Memory B cell (primary cell): Measurements from ENCODE around the gene GDAP2.

Experiments
- ATAC-seq: fragments of 150-1000 bp; cut with Tn5 transposase; 2 replicates; pipeline ENCODE4 v1.10.0; 2021; ENCODE audit warnings: low read depth, mild to moderate bottlenecking, moderate library complexity
- DNase-seq, 2 donors: peaks; one replicate each; pipeline ENCODE4 v3.0.0; 2022; ENCODE audit warnings: low spot score in 2 of 2
- H3K27ac Mint-ChIP-seq: one replicate; pipeline ENCODE4 v1.8.0; 2022; ENCODE audit warnings: mild to moderate bottlenecking, moderate library complexity, mixed read lengths
- H3K27me3 Mint-ChIP-seq: one replicate; pipeline ENCODE4 v1.8.0; 2022; ENCODE audit warnings: mixed read lengths
- H3K36me3 Mint-ChIP-seq: one replicate; pipeline ENCODE4 v1.8.0; 2022; ENCODE audit warnings: mild to moderate bottlenecking, mixed read lengths
- H3K4me1 Mint-ChIP-seq: one replicate; pipeline ENCODE4 v1.8.0; 2022; ENCODE audit warnings: mixed read lengths
- H3K4me3 Mint-ChIP-seq: one replicate; pipeline ENCODE4 v1.8.0; 2022; ENCODE audit warnings: mild to moderate bottlenecking, moderate library complexity, mixed read lengths
- H3K9me3 Mint-ChIP-seq: one replicate; pipeline ENCODE4 v1.8.0; 2022; ENCODE audit warnings: mixed read lengths

The GDAP2 gene

DNA sequence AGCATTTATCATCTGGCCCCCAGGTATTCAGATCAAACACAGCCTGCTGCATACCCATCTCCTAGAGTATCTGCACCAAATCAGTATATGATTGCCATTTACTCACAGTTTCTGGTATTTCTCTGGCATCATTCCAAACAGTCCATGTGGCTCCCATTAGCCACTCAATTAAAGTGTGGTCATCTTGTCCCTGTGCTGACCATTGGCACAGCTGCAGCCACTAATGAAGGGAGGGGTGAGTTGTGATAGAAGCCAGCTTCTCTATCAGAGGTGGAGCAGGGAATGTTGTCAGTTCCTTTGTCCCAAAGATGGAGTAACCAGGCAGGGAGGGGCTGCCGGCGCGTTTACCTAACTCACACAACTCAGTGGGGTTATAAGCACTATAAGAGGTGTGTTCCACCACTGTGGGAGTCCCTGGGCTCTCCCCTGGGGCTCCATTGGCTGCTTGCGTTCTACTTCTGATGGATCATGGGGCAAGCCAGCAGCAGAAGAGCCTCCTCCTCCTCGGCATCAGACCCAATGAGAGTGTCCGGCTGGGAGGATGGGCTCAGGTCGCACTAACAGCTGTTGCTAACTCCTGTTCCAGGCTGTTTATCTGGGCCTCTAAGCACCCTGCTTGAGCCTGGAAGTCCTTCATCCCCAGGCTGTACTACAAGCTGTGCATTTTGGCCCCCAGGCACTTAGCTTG, 108.6 kb downstream of the GDAP2 start:
- Mint-ChIP-seq H3K36me3 (no peaks in the 10 kb centered on the region), H3K4me3 (no peak overlapping the region), H3K9me3 (no peaks in the 10 kb centered on the region), H3K4me1 (no peaks in the 10 kb centered on the region), H3K27ac (no peak overlapping the region), H3K27me3 (peaks cover 2% of the 10 kb centered on the region)
- no peak for DNase-seq
- ATAC-seq: no peak

DNA sequence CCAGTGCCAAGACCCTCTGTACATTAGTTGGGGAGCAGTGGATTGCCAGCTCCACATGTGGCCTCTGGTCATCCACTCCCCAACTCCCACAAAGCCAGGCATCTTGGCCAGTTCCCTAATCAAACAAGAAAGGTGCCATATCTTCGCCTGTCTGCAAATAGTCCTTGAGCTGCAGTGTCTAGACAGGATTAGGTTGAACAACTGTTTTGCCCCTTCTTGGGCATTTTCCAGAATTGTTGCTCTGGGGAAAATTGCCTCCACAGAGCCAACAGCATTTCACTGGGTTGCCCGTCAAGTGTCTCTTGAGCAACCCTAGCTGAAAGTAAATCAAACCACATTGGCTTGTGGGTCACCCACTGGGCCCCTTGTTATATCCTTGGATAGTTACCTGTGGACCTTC, 109.3 kb downstream of the GDAP2 start:
- H3K4me1 Mint-ChIP-seq: no peaks in the 10 kb centered on the region
- peaks cover 2% of the 10 kb centered on the region for H3K27me3 Mint-ChIP-seq
- no peak overlapping the region for H3K4me3 Mint-ChIP-seq
- DNase-seq: no peak
- H3K36me3 Mint-ChIP-seq: no peaks in the 10 kb centered on the region
- no peaks in the 10 kb centered on the region for H3K9me3 Mint-ChIP-seq
- H3K27ac Mint-ChIP-seq: no peak overlapping the region
- ATAC-seq: no peak

DNA sequence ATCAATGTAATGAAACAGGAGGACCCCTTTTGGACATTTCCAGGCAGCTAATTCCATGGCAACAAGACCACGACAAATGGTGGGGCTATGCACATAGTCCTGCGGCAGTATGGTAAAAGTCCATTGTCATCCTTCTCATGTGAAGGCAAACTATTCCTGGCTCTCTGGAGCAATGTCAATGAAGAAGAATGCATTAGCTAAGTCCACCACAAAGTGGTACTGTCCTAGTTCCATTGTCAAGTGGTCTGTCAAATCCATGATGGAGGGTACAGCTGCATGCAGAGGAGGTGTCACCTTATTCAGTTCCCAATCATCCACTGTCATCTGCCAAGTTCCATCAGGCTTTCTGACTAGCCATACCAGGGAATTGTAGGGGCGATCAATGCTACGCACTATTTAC, 110.1 kb downstream of the GDAP2 start:
- H3K9me3 Mint-ChIP-seq: no peaks in the 10 kb centered on the region
- DNase-seq: no peak
- no peak overlapping the region for H3K27ac Mint-ChIP-seq
- peaks cover 2% of the 10 kb centered on the region for H3K27me3 Mint-ChIP-seq
- no peaks in the 10 kb centered on the region for H3K4me1 Mint-ChIP-seq
- no peak for ATAC-seq
- no peak overlapping the region for H3K4me3 Mint-ChIP-seq
- no peaks in the 10 kb centered on the region for H3K36me3 Mint-ChIP-seq

DNA sequence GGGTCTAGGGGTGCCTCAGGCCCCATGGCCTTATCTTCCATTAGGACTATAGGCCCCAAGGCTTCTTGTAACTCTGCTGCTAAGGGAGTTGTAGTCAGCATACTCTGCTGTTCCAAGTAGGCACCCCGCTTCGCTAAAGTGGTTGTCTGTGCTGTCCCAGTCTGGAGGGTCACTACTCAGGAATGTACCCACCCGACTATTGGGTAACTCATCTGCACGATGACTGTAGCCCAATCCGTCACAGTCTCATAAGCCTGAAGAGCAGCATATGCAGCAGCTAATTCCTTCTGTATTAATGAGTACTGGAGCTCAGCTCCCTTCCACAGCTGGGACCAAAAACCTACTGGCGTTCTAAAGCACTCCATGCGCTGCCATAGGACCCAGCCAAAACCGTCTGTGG, 111.0 kb downstream of the GDAP2 start:
- no peaks in the 10 kb centered on the region for H3K36me3 Mint-ChIP-seq
- ATAC-seq (no peak), DNase-seq (no peak)
- no peak overlapping the region for H3K27ac Mint-ChIP-seq
- H3K9me3 Mint-ChIP-seq: no peaks in the 10 kb centered on the region
- peaks cover 4% of the 10 kb centered on the region for H3K27me3 Mint-ChIP-seq
- no peak overlapping the region for H3K4me3 Mint-ChIP-seq
- H3K4me1 Mint-ChIP-seq: no peaks in the 10 kb centered on the region

DNA sequence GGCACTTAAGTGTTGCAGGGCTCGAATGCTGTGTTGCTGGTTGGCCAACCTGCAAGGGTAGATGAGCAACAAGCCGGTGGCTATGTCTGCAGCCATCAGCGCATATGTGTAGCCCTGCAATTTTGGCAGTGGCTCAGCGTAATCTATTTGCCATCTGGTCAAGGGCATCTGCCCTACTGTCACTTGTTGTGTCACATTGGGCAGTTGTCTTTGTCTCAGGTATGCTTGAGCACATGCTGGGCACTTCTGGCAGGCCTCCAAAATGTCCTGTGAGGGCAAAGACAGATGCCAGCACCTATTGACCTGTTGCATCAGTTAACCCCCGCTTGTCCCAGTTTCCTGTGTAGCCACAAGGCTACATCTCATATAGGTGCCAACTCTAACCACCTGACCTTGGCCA, 111.8 kb downstream of the GDAP2 start:
- peaks cover 5% of the 10 kb centered on the region for H3K27me3 Mint-ChIP-seq
- ATAC-seq: no peak
- DNase-seq: no peak
- no peak overlapping the region for H3K27ac Mint-ChIP-seq
- H3K9me3 Mint-ChIP-seq: no peaks in the 10 kb centered on the region
- H3K36me3 Mint-ChIP-seq: no peaks in the 10 kb centered on the region
- no peaks in the 10 kb centered on the region for H3K4me1 Mint-ChIP-seq
- no peak overlapping the region for H3K4me3 Mint-ChIP-seq

DNA sequence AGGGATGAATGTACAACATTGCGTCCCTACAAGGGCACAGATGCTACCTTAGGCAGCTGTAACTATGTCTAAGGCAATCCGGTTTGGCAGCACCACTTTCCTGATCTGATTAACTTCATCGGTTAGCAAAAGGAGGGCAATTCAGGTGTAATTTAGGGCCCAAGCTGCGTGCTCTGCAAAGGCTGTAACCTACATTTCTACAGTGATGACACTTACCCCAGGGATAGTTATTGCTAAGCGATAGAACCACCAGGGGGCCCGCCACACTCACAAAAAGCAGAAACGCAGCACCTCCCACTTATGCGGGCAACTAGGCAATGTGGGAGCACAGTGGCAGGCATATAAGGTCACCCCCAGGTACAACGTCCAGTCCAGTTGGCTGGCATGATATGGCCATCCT, 113.5 kb downstream of the GDAP2 start:
- ATAC-seq (no peak), DNase-seq (no peak)
- H3K4me3 Mint-ChIP-seq: no peak overlapping the region
- no peaks in the 10 kb centered on the region for H3K4me1 Mint-ChIP-seq
- no peaks in the 10 kb centered on the region for H3K36me3 Mint-ChIP-seq
- no peaks in the 10 kb centered on the region for H3K9me3 Mint-ChIP-seq
- H3K27ac Mint-ChIP-seq: no peak overlapping the region
- H3K27me3 Mint-ChIP-seq: peaks cover 5% of the 10 kb centered on the region

DNA sequence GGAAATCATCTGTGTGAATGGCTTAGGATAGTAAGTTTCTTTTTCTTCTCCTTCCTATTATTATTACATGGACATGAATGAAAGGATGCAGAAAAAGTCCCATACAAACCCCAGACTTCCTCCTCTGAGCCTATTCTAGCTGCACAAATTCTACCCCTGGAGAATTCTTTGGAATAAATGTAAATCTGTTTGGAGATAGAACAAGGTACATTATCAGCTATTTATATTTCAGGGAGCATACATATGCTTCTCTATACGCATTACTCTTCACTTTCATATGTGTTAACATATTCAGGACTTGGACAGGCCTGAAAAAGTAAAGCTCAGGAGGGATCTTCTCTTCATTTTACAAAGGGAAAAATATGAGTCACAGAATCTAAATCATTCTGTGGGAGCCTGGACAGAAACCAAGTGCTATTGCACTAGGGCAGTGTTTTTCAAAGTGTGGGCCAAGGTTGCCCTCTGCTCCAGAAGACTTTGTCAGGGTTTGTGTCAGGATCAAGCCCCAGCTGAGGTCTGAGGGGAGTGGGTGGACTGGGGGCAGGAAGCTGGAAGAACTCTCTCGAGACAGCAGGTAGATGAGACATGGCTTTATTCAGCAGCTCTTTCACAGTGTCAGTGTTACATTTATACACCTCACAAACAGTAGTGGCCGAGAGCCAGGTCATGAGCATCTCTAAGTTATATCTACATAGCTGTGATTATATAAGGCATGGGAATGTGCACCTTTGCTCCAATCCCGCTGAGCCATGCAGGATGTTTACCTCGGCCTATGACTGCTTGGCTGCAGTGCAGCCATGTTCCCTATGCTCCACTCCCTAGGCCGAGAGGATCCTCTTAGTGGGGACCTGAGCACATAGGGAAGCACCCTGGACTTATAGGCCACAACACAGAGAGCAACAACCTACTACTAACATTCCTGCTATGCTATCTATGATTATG, 114.3 kb downstream of the GDAP2 start:
- no peaks in the 10 kb centered on the region for H3K9me3 Mint-ChIP-seq
- DNase-seq: no peak

More for the DNA sequence above, 114.3 kb downstream of the GDAP2 start:
- H3K27me3 Mint-ChIP-seq: peaks cover 5% of the 10 kb centered on the region
- no peak for ATAC-seq
- no peak overlapping the region for H3K4me3 Mint-ChIP-seq
- no peaks in the 10 kb centered on the region for H3K4me1 Mint-ChIP-seq
- H3K36me3 Mint-ChIP-seq: no peaks in the 10 kb centered on the region
- H3K27ac Mint-ChIP-seq: no peak overlapping the region
